Neural cell (in vitro differentiated cells): Measurements from ENCODE around the gene FXYD4.
"Not testable (repeated sequence)": the region's sequence is repeated elsewhere in the genome, so short reads cannot be mapped to it uniquely, and the experiment has no call there.

ENCODE experiments used
- CTCF ChIP-seq: fragments of 450-650 bp; IDR thresholded peaks from 2 replicates; pipeline ENCODE4 v1.5.1; 2014; ENCODE audit warnings: antibody characterized with exemption, mild to moderate bottlenecking, moderate library complexity; ENCODE audit not compliant: poor library complexity, severe bottlenecking
- POLR2AphosphoS5 ChIP-seq: IDR thresholded peaks from 2 replicates; pipeline ENCODE4 v1.6.1; 2012
- RAD21 ChIP-seq: fragments of 450-650 bp; conservative IDR thresholded peaks from 2 replicates; pipeline ENCODE4 v1.6.1; 2014; ENCODE audit warnings: antibody characterized with exemption, mild to moderate bottlenecking, moderate library complexity
- REST ChIP-seq: IDR thresholded peaks from 2 replicates; pipeline ENCODE4 v1.6.1; 2012; ENCODE audit warnings: borderline replicate concordance

GRCh38 chr10:43329246-43329885 is 42.1 kb upstream of the FXYD4 start:
- not testable (repeated sequence) for TF ChIP-seq CTCF, REST, POLR2AphosphoS5, RAD21
